Activated CD4-positive, alpha-beta memory T cell treated with anti-CD3 and anti-CD28 coated beads, Interleukin-2, amount 10 ng/mL, durations not matched to agents 7 days and 5 days (primary cell): ENCODE data around the gene PCDHGA5. TPM values are rescaled to one million over a fixed set of nuclear protein-coding genes. Genes with fewer than 3 reads are reported as not detected.
"Not testable (repeated sequence)": the region's sequence is repeated elsewhere in the genome, so short reads cannot be mapped to it uniquely, and the experiment has no call there.

Experiments
- CTCF ChIA-PET: fragments of 350-600 bp; sonication (Branson Sonifier 250); formaldehyde crosslinking; loops from one replicate; lab custom pipeline; 2021; ENCODE audit warnings: antibody characterized with exemption, inconsistent platforms; lab: Charles Lee
- POLR2A ChIA-PET: fragments of 350-600 bp; sonication (Branson Sonifier 250); formaldehyde crosslinking; loops from one replicate; lab custom pipeline; 2021; ENCODE audit warnings: antibody characterized with exemption; lab: Charles Lee
- DNase-seq: peaks from one replicate; pipeline ENCODE4 v3.0.0-alpha.2; 2020
- H3K27ac Mint-ChIP-seq: one replicate; pipeline ENCODE4 v1.8.0; 2021; ENCODE audit warnings: mild to moderate bottlenecking, mixed read lengths
- H3K27me3 Mint-ChIP-seq: one replicate; pipeline ENCODE4 v1.8.0; 2021; ENCODE audit warnings: mixed read lengths
- H3K36me3 Mint-ChIP-seq: one replicate; pipeline ENCODE4 v1.8.0; 2021; ENCODE audit warnings: low read depth, mixed read lengths
- H3K4me1 Mint-ChIP-seq: one replicate; pipeline ENCODE4 v1.8.0; 2021; ENCODE audit warnings: mixed read lengths
- H3K4me3 Mint-ChIP-seq: one replicate; pipeline ENCODE4 v1.8.0; 2021; ENCODE audit warnings: mild to moderate bottlenecking, mixed read lengths
- H3K9me3 Mint-ChIP-seq: one replicate; pipeline ENCODE4 v1.8.0; 2021; ENCODE audit warnings: mixed read lengths
- total RNA-seq, 2 experiments: library from RNA; stranded (reverse); gene quantifications; one replicate each; pipeline ENCODE4 v1.2.3, GENCODE V29; 2021

The PCDHGA5 gene
- total RNA-seq, 2 experiments from 2014 or later = not detected

DNA sequence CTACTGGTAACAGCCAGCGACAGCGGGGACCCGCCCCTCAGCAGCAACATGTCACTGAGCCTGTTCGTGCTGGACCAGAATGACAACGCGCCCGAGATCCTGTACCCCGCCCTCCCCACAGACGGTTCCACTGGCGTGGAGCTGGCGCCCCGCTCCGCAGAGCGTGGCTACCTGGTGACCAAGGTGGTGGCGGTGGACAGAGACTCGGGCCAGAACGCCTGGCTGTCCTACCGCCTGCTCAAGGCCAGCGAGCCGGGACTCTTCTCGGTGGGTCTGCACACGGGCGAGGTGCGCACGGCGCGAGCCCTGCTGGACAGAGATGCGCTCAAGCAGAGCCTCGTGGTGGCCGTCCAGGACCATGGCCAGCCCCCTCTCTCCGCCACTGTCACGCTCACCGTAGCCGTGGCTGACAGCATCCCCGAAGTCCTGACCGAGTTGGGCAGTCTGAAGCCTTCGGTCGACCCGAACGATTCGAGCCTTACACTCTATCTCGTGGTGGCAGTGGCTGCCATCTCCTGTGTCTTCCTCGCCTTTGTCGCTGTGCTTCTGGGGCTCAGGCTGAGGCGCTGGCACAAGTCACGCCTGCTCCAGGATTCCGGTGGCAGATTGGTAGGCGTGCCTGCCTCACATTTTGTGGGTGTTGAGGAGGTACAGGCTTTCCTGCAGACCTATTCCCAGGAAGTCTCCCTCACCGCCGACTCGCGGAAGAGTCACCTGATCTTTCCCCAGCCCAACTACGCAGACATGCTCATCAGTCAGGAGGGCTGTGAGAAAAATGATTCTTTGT is 30.6 kb downstream of the PCDHGA5 start:
- POLR2A ChIA-PET, H3K4me1 Mint-ChIP-seq, H3K27ac Mint-ChIP-seq, DNase-seq, H3K4me3 Mint-ChIP-seq: not testable (repeated sequence)
- H3K27me3 Mint-ChIP-seq = peaks cover 39% of the 10 kb centered on the region
- H3K9me3 Mint-ChIP-seq = peaks cover 14% of the 10 kb centered on the region
- CTCF ChIA-PET = interaction anchor here (0.7 to 1.1 kb wide), 3 partner anchors 18 to 525 kb away, joined by 3 to 4 read pairs (median 3); partner anchors contain the start of gene PCDHGA10
- peaks cover 10% of the 10 kb centered on the region for H3K36me3 Mint-ChIP-seq

DNA sequence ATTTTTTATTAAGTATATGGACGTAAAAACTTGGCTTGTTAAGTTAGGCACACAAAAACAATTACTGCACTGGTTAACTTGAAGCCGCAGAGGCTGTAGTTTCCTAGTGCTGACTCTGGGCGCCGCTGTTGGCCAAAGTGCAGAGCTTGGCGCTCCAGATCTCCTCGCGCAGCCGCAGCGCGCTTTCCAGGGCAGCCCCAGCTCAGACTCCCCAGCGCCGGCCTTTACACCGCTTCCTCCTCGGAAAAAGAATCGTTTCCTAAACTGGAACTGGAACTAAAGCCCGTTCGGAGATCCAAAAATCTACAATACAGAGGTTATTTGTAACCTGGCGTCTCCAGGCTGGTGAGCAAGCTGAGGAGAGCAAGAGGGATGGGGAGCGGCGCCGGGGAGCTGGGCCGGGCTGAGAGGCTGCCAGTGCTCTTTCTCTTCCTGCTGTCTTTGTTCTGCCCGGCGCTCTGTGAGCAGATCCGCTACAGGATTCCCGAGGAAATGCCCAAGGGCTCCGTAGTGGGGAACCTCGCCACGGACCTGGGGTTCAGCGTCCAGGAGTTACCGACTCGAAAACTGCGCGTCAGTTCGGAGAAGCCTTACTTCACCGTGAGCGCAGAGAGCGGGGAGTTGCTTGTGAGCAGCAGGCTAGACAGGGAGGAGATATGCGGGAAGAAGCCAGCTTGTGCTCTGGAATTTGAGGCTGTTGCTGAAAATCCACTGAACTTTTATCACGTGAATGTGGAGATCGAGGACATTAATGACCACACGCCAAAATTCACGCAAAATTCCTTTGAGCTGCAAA is 34.0 kb downstream of the PCDHGA5 start, which contains the start of gene PCDHGB5:
TSS of gene PCDHGB5 (plus strand) at position 192 of the 796 bp plus-strand sequence. CDS start at position 373, 181 bp downstream.
- H3K9me3 Mint-ChIP-seq = peaks cover 11% of the 10 kb centered on the region
- H3K4me1 Mint-ChIP-seq, H3K4me3 Mint-ChIP-seq, H3K27ac Mint-ChIP-seq: not testable (repeated sequence)
- peaks cover 13% of the 10 kb centered on the region for H3K36me3 Mint-ChIP-seq
- ChIA-PET CTCF (interaction anchor here (0.9 to 2.3 kb wide), 8 partner anchors 9 to 166 kb away, joined by 3 to 11 read pairs (median 5); partner anchors contain the start of genes PCDHGA10, PCDHGA11, PCDHGB3 and PCDHGB6), POLR2A (interaction anchor here (1.1 kb wide), 1 partner anchor 78 kb away, joined by 3 read pairs; the partner anchor contains the start of gene TAF7)
- peak; percentile 38 for DNase-seq
- peaks cover 41% of the 10 kb centered on the region for H3K27me3 Mint-ChIP-seq

DNA sequence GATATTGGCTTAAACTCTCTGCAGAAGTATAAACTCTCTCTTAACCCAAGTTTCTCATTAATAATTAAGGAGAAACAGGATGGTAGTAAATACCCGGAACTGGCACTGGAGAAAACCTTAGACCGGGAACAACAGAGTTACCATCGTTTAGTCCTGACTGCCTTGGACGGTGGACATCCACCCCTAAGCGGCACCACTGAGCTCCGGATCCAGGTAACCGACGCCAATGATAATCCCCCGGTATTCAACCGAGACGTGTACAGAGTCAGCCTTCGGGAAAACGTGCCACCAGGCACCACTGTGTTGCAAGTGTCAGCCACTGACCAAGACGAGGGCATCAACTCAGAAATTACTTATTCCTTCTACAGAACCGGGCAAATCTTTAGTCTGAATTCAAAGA is 34.6 kb downstream of the PCDHGA5 start:
- no peak for DNase-seq
- Mint-ChIP-seq H3K9me3 (peaks cover 11% of the 10 kb centered on the region), H3K27me3 (peaks cover 46% of the 10 kb centered on the region), H3K36me3 (peaks cover 13% of the 10 kb centered on the region), H3K4me3 (no peak overlapping the region), H3K4me1 (no peaks in the 10 kb centered on the region), H3K27ac (no peak overlapping the region)
- POLR2A ChIA-PET = no interaction called here
- CTCF ChIA-PET = interaction anchor here (1.1 to 2.3 kb wide), 3 partner anchors 22 to 114 kb away, joined by 3 to 10 read pairs (median 6); partner anchors contain the start of genes PCDHGA11 and PCDHGB3

DNA sequence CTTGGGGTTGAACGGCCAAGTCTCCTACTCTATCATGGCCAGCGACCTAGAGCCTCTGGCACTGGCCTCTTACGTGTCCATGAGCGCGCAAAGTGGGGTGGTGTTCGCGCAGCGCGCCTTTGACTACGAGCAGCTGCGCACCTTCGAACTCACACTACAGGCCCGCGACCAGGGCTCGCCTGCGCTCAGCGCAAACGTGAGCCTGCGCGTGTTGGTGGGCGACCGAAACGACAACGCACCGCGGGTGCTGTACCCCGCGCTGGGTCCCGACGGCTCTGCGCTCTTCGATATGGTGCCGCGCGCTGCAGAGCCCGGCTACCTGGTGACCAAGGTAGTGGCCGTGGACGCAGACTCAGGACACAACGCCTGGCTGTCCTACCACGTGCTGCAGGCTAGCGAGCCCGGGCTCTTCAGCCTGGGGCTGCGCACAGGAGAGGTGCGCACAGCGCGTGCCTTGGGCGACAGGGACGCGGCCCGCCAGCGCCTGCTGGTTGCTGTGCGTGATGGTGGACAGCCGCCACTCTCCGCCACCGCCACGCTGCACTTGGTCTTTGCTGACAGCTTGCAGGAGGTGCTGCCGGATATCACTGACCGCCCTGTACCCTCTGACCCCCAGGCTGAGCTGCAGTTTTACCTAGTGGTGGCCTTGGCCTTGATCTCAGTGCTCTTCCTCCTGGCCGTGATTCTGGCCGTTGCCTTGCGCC is 35.7 kb downstream of the PCDHGA5 start:
- H3K4me3 Mint-ChIP-seq = no peak overlapping the region
- H3K27ac Mint-ChIP-seq = no peak overlapping the region
- peaks cover 8% of the 10 kb centered on the region for H3K9me3 Mint-ChIP-seq
- CTCF ChIA-PET = no interaction called here
- no peak for DNase-seq
- POLR2A ChIA-PET = no interaction called here
- H3K36me3 Mint-ChIP-seq = peaks cover 13% of the 10 kb centered on the region
- H3K4me1 Mint-ChIP-seq = no peaks in the 10 kb centered on the region
- peaks cover 46% of the 10 kb centered on the region for H3K27me3 Mint-ChIP-seq

DNA sequence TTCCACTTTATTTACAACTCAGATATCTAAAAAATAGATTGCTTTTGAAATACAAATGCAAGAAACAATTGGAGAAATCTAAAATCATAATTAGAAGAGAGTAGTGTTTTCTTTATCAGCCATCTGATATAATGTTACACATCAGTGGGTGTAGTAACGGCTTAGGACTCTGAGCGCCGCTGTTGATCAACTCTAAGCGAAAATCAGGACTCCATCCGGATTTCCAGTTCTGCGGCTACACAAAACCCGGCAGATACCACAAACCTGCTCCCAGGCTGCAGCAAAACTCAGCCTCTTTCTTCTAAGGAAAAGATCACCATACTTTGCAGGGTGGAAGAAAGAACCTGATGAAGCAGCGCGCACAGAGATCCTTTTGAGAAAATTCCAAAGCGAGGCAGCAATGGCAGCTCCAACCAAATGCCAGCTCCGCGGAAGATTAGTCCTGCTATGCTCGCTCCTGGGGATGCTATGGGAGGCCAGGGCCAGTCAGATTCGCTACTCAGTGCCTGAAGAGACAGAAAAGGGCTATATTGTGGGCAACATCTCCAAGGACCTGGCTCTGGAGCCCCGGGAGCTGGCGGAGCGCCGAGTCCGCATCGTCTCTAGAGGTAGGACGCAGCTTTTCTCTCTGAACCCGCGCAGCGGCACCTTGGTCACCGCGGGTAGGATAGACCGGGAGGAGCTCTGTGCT is 38.7 kb downstream of the PCDHGA5 start, which contains the start of gene PCDHGA9:
TSS of gene PCDHGA9 (plus strand) at position 226 of the 691 bp plus-strand sequence. CDS start at position 401, 175 bp downstream.
- POLR2A ChIA-PET = no interaction called here
- Mint-ChIP-seq H3K4me1 (no peaks in the 10 kb centered on the region), H3K27me3 (peaks cover 45% of the 10 kb centered on the region), H3K9me3 (peaks cover 8% of the 10 kb centered on the region), H3K36me3 (peaks cover 13% of the 10 kb centered on the region), H3K27ac (no peak within 1 kb of the TSS), H3K4me3 (no peak within 1 kb of the TSS)
- CTCF ChIA-PET = interaction anchor here (0.8 to 1.6 kb wide), 4 partner anchors 11 to 119 kb away, joined by 3 to 6 read pairs (median 4); partner anchors contain the start of gene PCDHGA10
- DNase-seq = no peak

DNA sequence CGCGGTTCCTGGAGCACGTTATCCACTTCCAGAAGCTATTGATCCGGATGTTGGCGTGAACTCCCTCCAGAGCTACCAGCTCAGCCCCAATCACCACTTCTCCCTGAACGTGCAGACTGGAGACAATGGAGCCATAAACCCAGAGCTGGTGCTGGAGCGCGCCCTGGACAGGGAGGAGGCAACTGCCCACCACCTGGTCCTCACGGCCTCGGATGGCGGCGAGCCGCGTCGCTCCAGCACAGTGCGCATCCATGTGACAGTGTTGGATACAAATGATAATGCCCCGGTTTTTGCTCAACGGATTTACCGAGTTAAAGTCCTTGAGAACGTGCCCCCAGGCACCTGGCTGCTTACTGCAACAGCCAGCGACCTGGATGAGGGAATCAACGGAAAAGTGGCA is 39.4 kb downstream of the PCDHGA5 start:
- peaks cover 13% of the 10 kb centered on the region for H3K36me3 Mint-ChIP-seq
- ChIA-PET POLR2A (interaction anchor here (0.7 kb wide), 1 partner anchor 18 kb away, joined by 3 read pairs; the partner anchor contains the start of gene PCDHGA11), CTCF (interaction anchor here (0.8 to 1.6 kb wide), 4 partner anchors 10 to 118 kb away, joined by 3 to 6 read pairs (median 4); partner anchors contain the start of gene PCDHGA10)
- no peak overlapping the region for H3K27ac Mint-ChIP-seq
- DNase-seq = no peak
- peaks cover 50% of the 10 kb centered on the region for H3K27me3 Mint-ChIP-seq
- no peak overlapping the region for H3K4me3 Mint-ChIP-seq
- H3K9me3 Mint-ChIP-seq = peaks cover 9% of the 10 kb centered on the region
- H3K4me1 Mint-ChIP-seq = no peaks in the 10 kb centered on the region

DNA sequence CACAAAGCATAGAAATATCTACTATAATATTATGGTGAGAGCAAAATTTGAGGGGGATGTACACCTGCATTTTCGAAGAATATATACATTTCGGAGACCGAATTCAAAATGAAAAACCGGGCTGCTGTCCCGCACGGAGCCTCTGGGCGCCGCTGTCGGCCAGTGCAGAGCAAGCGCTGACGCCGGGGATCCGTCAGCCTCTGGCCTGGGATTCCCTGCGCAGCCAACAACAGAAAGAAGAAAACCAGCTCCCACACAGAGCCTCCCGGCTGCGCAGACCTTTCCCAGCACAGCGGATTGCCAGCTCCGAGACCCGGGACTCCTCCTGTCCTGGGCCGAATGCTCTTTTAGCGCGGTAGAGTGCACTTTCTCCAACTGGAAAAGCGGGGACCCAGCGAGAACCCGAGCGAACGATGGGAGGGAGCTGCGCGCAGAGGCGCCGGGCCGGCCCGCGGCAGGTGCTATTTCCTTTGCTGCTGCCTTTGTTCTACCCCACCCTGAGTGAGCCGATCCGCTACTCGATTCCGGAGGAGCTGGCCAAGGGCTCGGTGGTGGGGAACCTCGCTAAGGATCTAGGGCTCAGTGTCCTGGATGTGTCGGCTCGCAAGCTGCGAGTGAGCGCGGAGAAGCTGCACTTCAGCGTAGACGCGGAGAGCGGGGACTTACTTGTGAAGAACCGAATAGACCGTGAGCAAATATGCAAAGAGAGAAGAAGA is 44.0 kb downstream of the PCDHGA5 start, which contains the start of gene PCDHGB6:
TSS of gene PCDHGB6 (plus strand) at position 232 of the 716 bp plus-strand sequence. CDS start at position 414, 182 bp downstream.
- H3K36me3 Mint-ChIP-seq, H3K4me1 Mint-ChIP-seq, POLR2A ChIA-PET, H3K27ac Mint-ChIP-seq: not testable (repeated sequence)
- Mint-ChIP-seq H3K4me3 (peak within 1 kb of the TSS; percentile 26), H3K9me3 (peaks cover 12% of the 10 kb centered on the region), H3K27me3 (peaks cover 53% of the 10 kb centered on the region)
- CTCF ChIA-PET = interaction anchor here (0.9 to 2.5 kb wide), 9 partner anchors 10 to 150 kb away, joined by 3 to 6 read pairs (median 3); partner anchors contain the start of genes PCDHGA11, PCDHGA12, PCDHGB3 and PCDHGB4
- peak; percentile 31 for DNase-seq

DNA sequence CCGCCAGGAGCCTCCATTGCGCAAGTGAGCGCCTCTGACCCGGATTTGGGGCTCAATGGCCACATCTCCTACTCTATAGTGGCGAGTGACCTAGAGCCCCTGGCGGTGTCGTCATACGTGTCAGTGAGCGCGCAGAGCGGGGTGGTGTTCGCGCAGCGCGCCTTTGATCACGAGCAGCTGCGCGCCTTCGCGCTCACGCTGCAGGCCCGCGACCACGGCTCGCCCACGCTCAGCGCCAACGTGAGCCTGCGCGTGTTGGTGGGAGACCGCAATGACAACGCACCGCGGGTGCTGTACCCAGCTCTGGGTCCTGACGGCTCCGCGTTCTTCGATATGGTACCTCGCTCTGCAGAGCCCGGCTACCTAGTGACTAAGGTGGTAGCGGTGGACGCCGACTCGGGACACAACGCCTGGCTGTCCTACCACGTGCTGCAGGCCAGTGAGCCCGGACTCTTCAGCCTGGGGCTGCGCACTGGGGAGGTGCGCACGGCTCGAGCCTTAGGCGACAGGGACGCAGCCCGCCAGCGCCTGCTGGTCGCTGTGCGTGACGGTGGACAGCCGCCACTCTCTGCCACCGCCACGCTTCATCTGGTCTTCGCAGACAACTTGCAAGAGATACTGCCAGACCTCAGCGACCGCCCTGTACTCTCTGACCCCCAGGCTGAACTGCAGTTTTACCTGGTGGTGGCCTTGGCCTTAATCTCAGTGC is 45.8 kb downstream of the PCDHGA5 start:
- H3K9me3 Mint-ChIP-seq = peaks cover 16% of the 10 kb centered on the region
- no peak for DNase-seq
- H3K4me3 Mint-ChIP-seq = no peak overlapping the region
- H3K4me1 Mint-ChIP-seq = peaks cover 12% of the 10 kb centered on the region
- POLR2A ChIA-PET = no interaction called here
- peaks cover 18% of the 10 kb centered on the region for H3K36me3 Mint-ChIP-seq
- CTCF ChIA-PET = interaction anchor here (0.7 kb wide), 1 partner anchor 115 kb away, joined by 4 read pairs; no protein-coding TSS in a partner anchor
- peaks cover 61% of the 10 kb centered on the region for H3K27me3 Mint-ChIP-seq
- H3K27ac Mint-ChIP-seq = no peak overlapping the region

DNA sequence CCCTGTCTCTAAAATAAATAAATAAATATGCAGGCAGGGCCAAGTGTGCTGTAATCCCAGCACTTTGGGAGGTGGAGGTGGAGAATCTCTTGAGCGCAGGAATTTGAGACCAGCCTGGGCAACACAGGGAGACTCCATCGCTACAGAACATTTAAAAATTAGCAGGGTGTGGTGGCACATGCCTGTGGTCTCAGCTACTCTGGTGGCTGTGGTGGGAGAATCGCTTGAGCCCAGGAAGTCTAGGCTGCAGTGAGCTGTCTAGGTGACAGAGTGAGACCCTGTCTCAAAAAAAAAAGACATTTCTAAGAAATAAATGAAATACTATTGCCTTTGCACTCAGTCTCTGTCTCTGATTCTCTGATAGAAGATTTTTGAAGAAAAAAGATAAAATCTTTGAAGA is 47.6 kb downstream of the PCDHGA5 start:
- H3K4me3 Mint-ChIP-seq = no peak overlapping the region
- ChIA-PET CTCF (interaction anchor here (1.1 to 2.5 kb wide), 3 partner anchors 10 to 102 kb away, joined by 3 to 16 read pairs (median 3); partner anchors contain the start of gene PCDHGA11), POLR2A (no interaction called here)
- peaks cover 16% of the 10 kb centered on the region for H3K9me3 Mint-ChIP-seq
- DNase-seq = no peak
- no peak overlapping the region for H3K27ac Mint-ChIP-seq
- H3K4me1 Mint-ChIP-seq = peaks cover 16% of the 10 kb centered on the region
- H3K27me3 Mint-ChIP-seq = peaks cover 61% of the 10 kb centered on the region
- H3K36me3 Mint-ChIP-seq = peaks cover 18% of the 10 kb centered on the region

DNA sequence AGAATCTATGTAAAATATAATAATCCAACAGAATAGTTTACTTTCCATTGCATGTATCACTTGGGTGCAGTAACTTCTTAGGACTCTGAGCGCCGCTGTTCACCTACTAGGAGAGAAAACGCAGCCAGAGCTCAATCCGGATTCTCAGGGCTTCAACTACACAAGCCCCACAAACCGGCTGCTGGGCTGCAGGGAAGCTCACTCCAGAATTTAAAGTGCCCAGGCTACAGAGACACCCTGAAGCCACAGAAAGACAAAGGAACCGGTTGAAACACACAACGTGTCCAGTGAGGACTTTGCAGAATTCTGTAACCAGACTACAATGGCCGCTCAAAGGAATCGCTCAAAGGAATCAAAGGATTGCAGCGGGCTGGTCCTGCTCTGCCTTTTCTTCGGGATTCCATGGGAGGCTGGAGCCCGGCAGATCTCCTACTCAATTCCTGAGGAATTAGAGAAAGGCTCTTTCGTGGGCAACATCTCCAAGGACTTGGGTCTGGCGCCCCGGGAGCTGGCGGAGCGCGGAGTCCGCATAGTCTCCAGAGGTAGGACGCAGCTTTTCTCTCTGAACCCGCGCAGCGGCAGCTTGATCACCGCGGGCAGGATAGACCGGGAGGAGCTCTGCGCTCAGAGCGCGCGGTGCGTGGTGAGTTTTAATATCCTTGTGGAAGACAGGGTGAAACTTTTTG is 49.0 kb downstream of the PCDHGA5 start, which contains the start of gene PCDHGA10:
TSS of gene PCDHGA10 (plus strand) at position 134 of the 686 bp plus-strand sequence. CDS start at position 323, 189 bp downstream.
- peak; percentile 66 for DNase-seq
- H3K4me3 Mint-ChIP-seq = peak within 1 kb of the TSS; percentile 65
- POLR2A ChIA-PET = interaction anchor here (1.0 to 1.5 kb wide), 3 partner anchors 9 to 112 kb away, joined by 3 to 5 read pairs (median 5); partner anchors contain the start of gene PCDHGA11
- peaks cover 62% of the 10 kb centered on the region for H3K27me3 Mint-ChIP-seq
- H3K4me1 Mint-ChIP-seq = peaks cover 21% of the 10 kb centered on the region
- H3K9me3 Mint-ChIP-seq = peaks cover 18% of the 10 kb centered on the region
- H3K36me3 Mint-ChIP-seq = peaks cover 20% of the 10 kb centered on the region
- H3K27ac Mint-ChIP-seq = peak within 1 kb of the TSS; percentile 34
- CTCF ChIA-PET = interaction anchor here (0.6 to 3.0 kb wide), 22 partner anchors 8 to 589 kb away, joined by 3 to 17 read pairs (median 5); partner anchors contain the start of genes PCDHGA1, PCDHGA11, PCDHGA12 and PCDHGA2
